ENCODE measurements around the gene GTF2IRD1. TPM values are rescaled to one million over a fixed set of nuclear protein-coding genes. Genes with fewer than 3 reads are reported as not detected.

GTF2IRD1 gene
- total and polyA plus RNA-seq, 9 of the 15 experiments (the other 6 are each of a cell fraction or from before 2014, with no cell fraction given): 9.1 to 30.2 (median 14.0) TPM

GRCh38 chr7:74617180-74617744 lies 163.6 kb downstream of the GTF2IRD1 start (continued):
- TF ChIP-seq CREBBP (IDR thresholded peaks at IDR 0.05; ENCODE audit: low read depth, low read length) (no peak), DLX4 (CRISPR knock-in tag; IDR thresholded peaks at IDR 0.05) (no peak), YY1 (IDR thresholded peaks at IDR 0.05; ENCODE audit: borderline replicate concordance in 1 of 3, control insufficient read depth in 1 of 3, extremely low read depth in 1 of 3, insufficient read depth in 3 of 3, insufficient read length in 1 of 3, insufficient replicate concordance in 2 of 3, low read depth in 1 of 3, low read length in 2 of 3) (peak in 2 of 3 experiments; percentile 52), MAX (CRISPR knock-in tag; IDR thresholded peaks at IDR 0.05) (peak; percentile 57; the same call in 1 of the 2 replicates), SMAD4 (CRISPR knock-in tag; conservative IDR thresholded peaks at IDR 0.05) (peak; percentile 63; the same call in 1 of the 2 replicates), ZNF696 (CRISPR knock-in tag; conservative IDR thresholded peaks at IDR 0.05) (no peak), NRF1 (conservative IDR thresholded peaks at IDR 0.05 in 1 of 2, IDR thresholded peaks at IDR 0.05 in 1 of 2) (0 out of 4 replicates have a peak, but pooled peaks of 1 of the 2 experiments have one; percentile 14), TCF7 (IDR thresholded peaks at IDR 0.05; ENCODE audit: borderline replicate concordance) (no peak), E2F6 (IDR thresholded peaks at IDR 0.05; ENCODE audit: borderline replicate concordance in 1 of 2, extremely low read depth in 1 of 2, insufficient read depth in 1 of 2, insufficient read length in 1 of 2, low read depth in 1 of 2, low read length in 1 of 2, poor library complexity in 1 of 2, severe bottlenecking in 1 of 2) (peak; percentile 43 to 56), ZNF561 (CRISPR knock-in tag; conservative IDR thresholded peaks at IDR 0.05) (no peak), CTBP1 (IDR thresholded peaks at IDR 0.05; ENCODE audit: borderline replicate concordance) (peak; percentile 28; the same call in 1 of the 2 replicates), MYC (IDR thresholded peaks at IDR 0.05; ENCODE audit: low read depth, low read length) (peak; percentile 83; the same call in 1 of the 2 replicates), MYC (CRISPR knock-in tag; IDR thresholded peaks at IDR 0.05; ENCODE audit: borderline replicate concordance, low read depth) (0 out of 2 replicates have a peak, but pooled peaks have one; percentile 56), BHLHE40 (IDR thresholded peaks at IDR 0.05; ENCODE audit: low read length) (peak; percentile 11; the same call in 1 of the 2 replicates), ZBTB5 (IDR thresholded peaks at IDR 0.05) (no peak), ZNF639 (CRISPR knock-in tag; conservative IDR thresholded peaks at IDR 0.05 in 1 of 2, IDR thresholded peaks at IDR 0.05 in 1 of 2) (0 out of 4 replicates have a peak, but pooled peaks of 1 of the 2 experiments have one; percentile 30)
